ENCODE data around the gene ARHGAP35. TPM values are rescaled to one million over a fixed set of nuclear protein-coding genes. Genes with fewer than 3 reads are reported as not detected.

ARHGAP35 gene
- total RNA-seq, 5 donors from 2014 or later (not counting 1 experiment from before 2014, with no cell fraction given), result 28.7 to 48.1 (median 37.7) TPM

GRCh38 chr19:46875234-46875633 lies 14.4 kb downstream of the ARHGAP35 start:
- H3K4me3 ChIP-seq (ENCODE audit: control insufficient read depth in 1 of 2, extremely low read depth in 1 of 2, low read length in 1 of 2), result no peak overlapping the region
- no peak overlapping the region for H3K27ac Mint-ChIP-seq
- no peaks in the 10 kb centered on the region for H3K27me3 Mint-ChIP-seq
- WGBS (ENCODE audit: insufficient coverage), result 100% methylated on average over 1 of the region's 4 CpGs
- CTCF ChIA-PET, result no interaction called here
- H3K4me1 Mint-ChIP-seq, result peaks cover 5 to 13% (median 13%) of the 10 kb centered on the region in 3 donors
- no peaks in the 10 kb centered on the region for H3K27me3 ChIP-seq (replicated peaks in 1 of 2; ENCODE audit: control insufficient read depth in 2 of 2, extremely low read depth in 1 of 2, insufficient read depth in 2 of 2, low read length in 1 of 2)
- H3K4me3 Mint-ChIP-seq, result no peak overlapping the region
- H3K36me3 Mint-ChIP-seq, result peaks cover 10% of the 10 kb centered on the region
- ATAC-seq (replicated peaks in 1 of 4) (no peak), DNase-seq (no peak)
- POLR2A ChIA-PET, result no interaction called here
- no peaks in the 10 kb centered on the region for H3K36me3 ChIP-seq (ENCODE audit: control insufficient read depth in 2 of 2, extremely low read depth in 1 of 2, insufficient read depth in 1 of 2, low read length in 1 of 2)
- H3K4me1 ChIP-seq (ENCODE audit: control insufficient read depth in 1 of 2, extremely low read depth in 1 of 2, insufficient read depth in 2 of 2, low read length in 2 of 2), result peaks cover 0 to 4% of the 10 kb centered on the region in 2 experiments
- H3K9me3 Mint-ChIP-seq, result no peaks in the 10 kb centered on the region
- no peaks in the 10 kb centered on the region for H3K9me3 ChIP-seq
- H3K27ac ChIP-seq (ENCODE audit: low read length), result no peak overlapping the region

DNA sequence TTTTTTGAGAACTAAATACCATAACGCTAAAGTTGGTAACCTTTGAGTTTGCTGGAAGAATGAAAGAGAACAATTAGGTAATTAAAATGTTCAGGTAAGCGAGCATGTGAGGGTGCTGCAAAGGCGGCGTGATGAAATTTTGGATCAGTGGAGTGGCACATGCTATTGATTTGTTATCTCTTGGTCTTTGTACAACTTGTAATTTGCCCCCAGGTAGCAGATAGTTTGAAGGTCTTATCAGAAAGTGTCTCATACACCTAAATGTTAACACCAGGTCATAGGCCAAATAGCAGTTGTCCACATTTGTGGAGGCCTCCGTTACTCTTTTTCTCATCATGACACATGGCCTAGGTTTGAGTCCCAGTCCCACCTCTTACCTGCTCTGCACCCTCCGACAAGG lies 14.9 kb downstream of the ARHGAP35 start:
- Mint-ChIP-seq H3K9me3 (no peaks in the 10 kb centered on the region), H3K27ac (no peak overlapping the region), H3K27me3 (no peaks in the 10 kb centered on the region), H3K4me3 (no peak overlapping the region), H3K4me1 (peaks cover 6 to 13% (median 13%) of the 10 kb centered on the region in 3 donors), H3K36me3 (peaks cover 10% of the 10 kb centered on the region)
- DNase-seq (no peak), ATAC-seq (replicated peaks in 1 of 4) (no peak)
- CTCF ChIA-PET, result interaction anchor here in 1 of 2 donors (0.9 kb wide), 1 partner anchor 19 kb away, joined by 5 read pairs; no protein-coding TSS in a partner anchor
- no peaks in the 10 kb centered on the region for H3K27me3 ChIP-seq (replicated peaks in 1 of 2; ENCODE audit: control insufficient read depth in 2 of 2, extremely low read depth in 1 of 2, insufficient read depth in 2 of 2, low read length in 1 of 2)
- POLR2A ChIA-PET, result no interaction called here
- H3K27ac ChIP-seq (ENCODE audit: low read length), result no peak overlapping the region
- 96% methylated on average over 5 of the region's 6 CpGs for WGBS (ENCODE audit: insufficient coverage)
- no peaks in the 10 kb centered on the region for H3K9me3 ChIP-seq
- H3K4me3 ChIP-seq (ENCODE audit: control insufficient read depth in 1 of 2, extremely low read depth in 1 of 2, low read length in 1 of 2), result no peak overlapping the region
- peaks cover 0 to 4% of the 10 kb centered on the region in 2 experiments for H3K4me1 ChIP-seq (ENCODE audit: control insufficient read depth in 1 of 2, extremely low read depth in 1 of 2, insufficient read depth in 2 of 2, low read length in 2 of 2)
- no peaks in the 10 kb centered on the region for H3K36me3 ChIP-seq (ENCODE audit: control insufficient read depth in 2 of 2, extremely low read depth in 1 of 2, insufficient read depth in 1 of 2, low read length in 1 of 2)

GRCh38 chr19:46878613-46879375 lies 18.0 kb downstream of the ARHGAP35 start:
- Histone ChIP-seq H3K36me3 (ENCODE audit: control insufficient read depth in 2 of 2, extremely low read depth in 1 of 2, insufficient read depth in 1 of 2, low read length in 1 of 2) (no peaks in the 10 kb centered on the region), H3K9me3 (no peaks in the 10 kb centered on the region), H3K4me1 (ENCODE audit: control insufficient read depth in 1 of 2, extremely low read depth in 1 of 2, insufficient read depth in 2 of 2, low read length in 2 of 2) (peaks cover 0 to 4% of the 10 kb centered on the region in 2 experiments), H3K27ac (ENCODE audit: low read length) (no peak overlapping the region), H3K27me3 (replicated peaks in 1 of 2; ENCODE audit: control insufficient read depth in 2 of 2, extremely low read depth in 1 of 2, insufficient read depth in 2 of 2, low read length in 1 of 2) (no peaks in the 10 kb centered on the region), H3K4me3 (ENCODE audit: control insufficient read depth in 1 of 2, extremely low read depth in 1 of 2, low read length in 1 of 2) (no peak overlapping the region)
- ChIA-PET CTCF (interaction anchor here in 1 of 2 donors (0.7 kb wide), 1 partner anchor 85 kb away, joined by 3 read pairs; no protein-coding TSS in a partner anchor), POLR2A (no interaction called here)
- peaks cover 14% of the 10 kb centered on the region for H3K36me3 Mint-ChIP-seq
- ATAC-seq (replicated peaks in 1 of 4) (peak in 1 of 4 experiments; percentile 29), DNase-seq (no peak)
- WGBS (ENCODE audit: insufficient coverage), result 96% methylated on average over 9 of the region's 9 CpGs
- H3K9me3 Mint-ChIP-seq, result no peaks in the 10 kb centered on the region
- no peak overlapping the region for H3K27ac Mint-ChIP-seq
- H3K27me3 Mint-ChIP-seq, result no peaks in the 10 kb centered on the region
- H3K4me3 Mint-ChIP-seq, result no peak overlapping the region
- peaks cover 12 to 22% (median 18%) of the 10 kb centered on the region in 3 donors for H3K4me1 Mint-ChIP-seq

DNA sequence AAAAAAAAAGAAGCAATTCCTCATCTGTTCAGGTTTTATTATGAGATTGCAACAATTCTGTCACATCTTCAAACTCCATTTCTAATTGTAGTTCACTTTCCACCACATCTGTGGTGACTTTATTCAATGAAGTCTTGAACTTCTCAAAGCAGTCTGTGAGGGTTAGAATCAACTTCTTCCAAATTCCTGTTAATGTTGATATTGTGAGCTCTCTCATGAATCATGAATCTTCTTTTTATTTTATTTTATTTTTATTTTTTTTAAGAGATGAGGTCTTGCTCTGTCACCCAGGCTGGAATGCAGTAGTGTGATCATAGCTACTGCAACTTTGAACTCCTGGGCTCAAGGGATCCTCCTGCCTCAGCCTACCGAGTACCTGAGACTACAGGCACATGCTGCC lies 19.6 kb downstream of the ARHGAP35 start:
- POLR2A ChIA-PET, result interaction anchor here in 1 of 2 donors (0.7 kb wide), 1 partner anchor 270 kb away, joined by 4 read pairs; no protein-coding TSS in a partner anchor
- 100% methylated on average over 1 of the region's 1 CpG for WGBS (ENCODE audit: insufficient coverage)
- Mint-ChIP-seq H3K27ac (no peak overlapping the region), H3K36me3 (peaks cover 10% of the 10 kb centered on the region), H3K4me3 (no peak overlapping the region), H3K9me3 (no peaks in the 10 kb centered on the region), H3K4me1 (peaks cover 8 to 27% (median 23%) of the 10 kb centered on the region in 3 donors), H3K27me3 (no peaks in the 10 kb centered on the region)
- no peak overlapping the region for H3K27ac ChIP-seq (ENCODE audit: low read length)
- no peak for DNase-seq
- H3K36me3 ChIP-seq (ENCODE audit: control insufficient read depth in 2 of 2, extremely low read depth in 1 of 2, insufficient read depth in 1 of 2, low read length in 1 of 2), result no peaks in the 10 kb centered on the region
- ATAC-seq (replicated peaks in 1 of 4), result no peak
- peaks cover 0 to 4% of the 10 kb centered on the region in 2 experiments for H3K4me1 ChIP-seq (ENCODE audit: control insufficient read depth in 1 of 2, extremely low read depth in 1 of 2, insufficient read depth in 2 of 2, low read length in 2 of 2)
- CTCF ChIA-PET, result no interaction called here
- H3K9me3 ChIP-seq, result no peaks in the 10 kb centered on the region
- no peaks in the 10 kb centered on the region for H3K27me3 ChIP-seq (replicated peaks in 1 of 2; ENCODE audit: control insufficient read depth in 2 of 2, extremely low read depth in 1 of 2, insufficient read depth in 2 of 2, low read length in 1 of 2)
- no peak overlapping the region for H3K4me3 ChIP-seq (ENCODE audit: control insufficient read depth in 1 of 2, extremely low read depth in 1 of 2, low read length in 1 of 2)

- H3K4me3 Mint-ChIP-seq, result no peak overlapping the region
- H3K4me1 Mint-ChIP-seq, result peaks cover 5 to 30% (median 27%) of the 10 kb centered on the region in 3 donors
- no peaks in the 10 kb centered on the region for H3K27me3 ChIP-seq (replicated peaks in 1 of 2; ENCODE audit: control insufficient read depth in 2 of 2, extremely low read depth in 1 of 2, insufficient read depth in 2 of 2, low read length in 1 of 2)
- ChIA-PET POLR2A (no interaction called here), CTCF (interaction anchor here in 1 of 2 donors (0.6 kb wide), 1 partner anchor 1527 kb away, joined by 3 read pairs; no protein-coding TSS in a partner anchor)
- peaks cover 0 to 4% of the 10 kb centered on the region in 2 experiments for H3K4me1 ChIP-seq (ENCODE audit: control insufficient read depth in 1 of 2, extremely low read depth in 1 of 2, insufficient read depth in 2 of 2, low read length in 2 of 2)
- ATAC-seq (replicated peaks in 1 of 4) (no peak), DNase-seq (no peak)
- H3K9me3 Mint-ChIP-seq, result no peaks in the 10 kb centered on the region
- H3K27me3 Mint-ChIP-seq, result no peaks in the 10 kb centered on the region
- H3K9me3 ChIP-seq, result no peaks in the 10 kb centered on the region
- H3K36me3 Mint-ChIP-seq, result peaks cover 9% of the 10 kb centered on the region
- H3K4me3 ChIP-seq (ENCODE audit: control insufficient read depth in 1 of 2, extremely low read depth in 1 of 2, low read length in 1 of 2), result no peak overlapping the region
- no peak overlapping the region for H3K27ac ChIP-seq (ENCODE audit: low read length)
- H3K36me3 ChIP-seq (ENCODE audit: control insufficient read depth in 2 of 2, extremely low read depth in 1 of 2, insufficient read depth in 1 of 2, low read length in 1 of 2), result no peaks in the 10 kb centered on the region
- H3K27ac Mint-ChIP-seq, result no peak overlapping the region
- 100% methylated on average over 3 of the region's 4 CpGs for WGBS (ENCODE audit: insufficient coverage)
Observed at GRCh38 chr19:46881092-46881491, 20.3 kb downstream of the ARHGAP35 start.

- Mint-ChIP-seq H3K36me3 (peaks cover 14% of the 10 kb centered on the region), H3K27me3 (no peaks in the 10 kb centered on the region), H3K4me1 (peaks cover 14 to 38% (median 35%) of the 10 kb centered on the region in 3 donors), H3K4me3 (no peak overlapping the region), H3K9me3 (no peaks in the 10 kb centered on the region), H3K27ac (no peak overlapping the region)
- Histone ChIP-seq H3K36me3 (ENCODE audit: control insufficient read depth in 2 of 2, extremely low read depth in 1 of 2, insufficient read depth in 1 of 2, low read length in 1 of 2) (no peaks in the 10 kb centered on the region), H3K27me3 (replicated peaks in 1 of 2; ENCODE audit: control insufficient read depth in 2 of 2, extremely low read depth in 1 of 2, insufficient read depth in 2 of 2, low read length in 1 of 2) (no peaks in the 10 kb centered on the region), H3K4me3 (ENCODE audit: control insufficient read depth in 1 of 2, extremely low read depth in 1 of 2, low read length in 1 of 2) (no peak overlapping the region), H3K4me1 (ENCODE audit: control insufficient read depth in 1 of 2, extremely low read depth in 1 of 2, insufficient read depth in 2 of 2, low read length in 2 of 2) (peaks cover 0 to 4% of the 10 kb centered on the region in 2 experiments), H3K27ac (ENCODE audit: low read length) (no peak overlapping the region), H3K9me3 (no peaks in the 10 kb centered on the region)
- WGBS (ENCODE audit: insufficient coverage), result no CpG with 5 or more reads among the region's 4 CpGs
- ChIA-PET CTCF (no interaction called here), POLR2A (no interaction called here)
- ATAC-seq (replicated peaks in 1 of 4), result no peak
- DNase-seq, result no peak
Observed at GRCh38 chr19:46882034-46882433, 21.2 kb downstream of the ARHGAP35 start.

All from T-cell (primary cell).